HepG2 (cell line): Measurements from ENCODE around the gene TNK1. TPM values are rescaled to one million over a fixed set of nuclear protein-coding genes. Genes with fewer than 3 reads are reported as not detected.

Experiments used
- ATAC-seq: fragments of 200-7000 bp; cut with Tn5 transposase; 3 replicates; pipeline ENCODE4 v1.9.1; 2020; ENCODE audit warnings: mild to moderate bottlenecking, moderate library complexity
- BruUV-seq: library from RNA; stranded (reverse); fragments of 400-500 nt; replicated peaks from 2 replicates; lab custom pipeline; 2021; lab: Mats Ljungman, UMichigan
- CTCF ChIA-PET: fragments of 300-600 bp; formaldehyde crosslinking; extraction: SDS; loops from one replicate; lab custom pipeline; 2021; ENCODE audit warnings: low total read pairs, inconsistent platforms, low intra/inter-chr PET ratio; lab: Yijun Ruan, JAX
- POLR2A ChIA-PET: fragments of 350-600 bp; sonication (Branson Sonifier 250); formaldehyde crosslinking; loops from one replicate; lab custom pipeline; 2020; ENCODE audit warnings: antibody characterized with exemption, inconsistent platforms; lab: Yijun Ruan, JAX
- DNase-seq: peaks from one replicate; pipeline ENCODE4 v3.0.0-alpha.2; 2015; ENCODE audit warnings: low spot score
- FAIRE-seq: peaks from 3 replicates; lab custom pipeline; 2011; peaks lifted over from hg19 to GRCh38; lab: Jason Lieb, UNC
- H2AFZ ChIP-seq: one replicate; pipeline ENCODE4 v1.6.1; 2011; ENCODE audit warnings: low read length, inconsistent platforms
- H3K27ac ChIP-seq: fragments of 300-600 bp; 3 replicates; pipeline ENCODE4 v1.8.0; 2011; ENCODE audit warnings: mixed run types, mild to moderate bottlenecking, mixed read lengths, low read length, inconsistent platforms; ENCODE audit not compliant: insufficient read depth; ENCODE audit errors: extremely low read length
- H3K27me3 ChIP-seq, 2 experiments: fragments of 200-600 bp in 1 of 2; 2 replicates in 1 of 2; 3 replicates in 1 of 2; pipeline versions ENCODE4 v1.6.0 to v1.8.0; 2011; ENCODE audit warnings: low read length in 2 of 2, mild to moderate bottlenecking in 2 of 2, moderate library complexity in 2 of 2, inconsistent platforms in 1 of 2; ENCODE audit not compliant: insufficient read depth in 2 of 2, control insufficient read depth in 1 of 2
- H3K36me3 ChIP-seq, 2 experiments: fragments of 200-600 bp in 1 of 2; replicated peaks in 1 of 2; 2 replicates in 1 of 2; 3 replicates in 1 of 2; pipeline versions ENCODE4 v1.5.1 to v1.8.0; 2011; ENCODE audit warnings: low read length in 2 of 2, inconsistent platforms in 1 of 2; ENCODE audit not compliant: insufficient read depth in 2 of 2, control insufficient read depth in 1 of 2
- H3K4me1 ChIP-seq: 2 replicates; pipeline ENCODE4 v1.5.1; 2012; ENCODE audit warnings: low read length, inconsistent platforms; ENCODE audit not compliant: insufficient read depth
- H3K4me2 ChIP-seq: 2 replicates; pipeline ENCODE4 v1.6.0; 2011; ENCODE audit warnings: low read depth, low read length, inconsistent platforms
- H3K4me3 ChIP-seq, 3 experiments: fragments of 200-600 bp in 1 of 3; sonication (generic), shearing (Covaris generic) in 1 of 3; replicated peaks in 1 of 3; 2 replicates each; pipeline ENCODE4 v1.5.1; 2011 to 2016; ENCODE audit warnings: low read length in 3 of 3, inconsistent platforms in 2 of 3, low read depth in 2 of 3, mild to moderate bottlenecking in 2 of 3, control low read depth in 1 of 3, mixed read lengths in 1 of 3; ENCODE audit not compliant: insufficient read depth in 1 of 3
- H3K79me2 ChIP-seq: one replicate; pipeline ENCODE4 v1.6.1; 2011; ENCODE audit warnings: low read length, inconsistent platforms; ENCODE audit not compliant: insufficient read depth
- H3K9ac ChIP-seq: 2 replicates; pipeline ENCODE4 v1.6.0; 2011; ENCODE audit warnings: mild to moderate bottlenecking, low read depth, low read length, inconsistent platforms; ENCODE audit not compliant: insufficient read depth
- H3K9me3 ChIP-seq: 2 replicates; pipeline ENCODE4 v1.5.1; 2012; ENCODE audit warnings: mild to moderate bottlenecking, low read length
- H4K20me1 ChIP-seq: 2 replicates; pipeline ENCODE4 v1.6.0; 2011; ENCODE audit warnings: inconsistent platforms, mild to moderate bottlenecking, low read length, moderate library complexity; ENCODE audit not compliant: insufficient read depth
- CAMTA2 ChIP-seq: sonication (generic); formaldehyde crosslinking; IDR thresholded peaks from 2 replicates; pipeline ENCODE4 v1.4.0; 2020; ENCODE audit warnings: mild to moderate bottlenecking, missing genetic modification reagents, borderline replicate concordance
- DPF2 ChIP-seq: sonication (generic); formaldehyde crosslinking; IDR thresholded peaks from 2 replicates; pipeline ENCODE4 v1.4.0; 2020; ENCODE audit warnings: mild to moderate bottlenecking, low read depth, missing genetic modification reagents, borderline replicate concordance
- GFI1 ChIP-seq: sonication (generic); formaldehyde crosslinking; IDR thresholded peaks from 2 replicates; pipeline ENCODE4 v1.5.0; 2020; ENCODE audit warnings: missing genetic modification reagents, mild to moderate bottlenecking, borderline replicate concordance
- HNF4A ChIP-seq: sonication (generic); formaldehyde crosslinking; IDR thresholded peaks from 2 replicates; pipeline ENCODE4 v1.4.0; 2020; ENCODE audit warnings: missing genetic modification reagents
- JDP2 ChIP-seq: sonication (generic); formaldehyde crosslinking; IDR thresholded peaks from 2 replicates; pipeline ENCODE4 v1.8.1; 2022; ENCODE audit warnings: missing genetic modification reagents, borderline replicate concordance
- MYNN ChIP-seq: sonication (generic); formaldehyde crosslinking; IDR thresholded peaks from 2 replicates; pipeline ENCODE4 v1.4.0; 2020; ENCODE audit warnings: mild to moderate bottlenecking, low read depth, missing genetic modification reagents
- NCOA1 ChIP-seq: sonication (generic); formaldehyde crosslinking; IDR thresholded peaks from 2 replicates; pipeline ENCODE4 v1.9.0; 2021; ENCODE audit warnings: missing genetic modification reagents
- ZBTB4 ChIP-seq: sonication (generic); formaldehyde crosslinking; IDR thresholded peaks from 2 replicates; pipeline ENCODE4 v1.4.0; 2020; ENCODE audit warnings: missing genetic modification reagents, mild to moderate bottlenecking, borderline replicate concordance
- ZC3H13 ChIP-seq: sonication (generic); formaldehyde crosslinking; IDR thresholded peaks from 2 replicates; pipeline ENCODE4 v1.8.1; 2023; ENCODE audit warnings: mild to moderate bottlenecking, missing genetic modification reagents, moderate library complexity
- ZNF326 ChIP-seq: sonication (generic); formaldehyde crosslinking; IDR thresholded peaks from 2 replicates; pipeline ENCODE4 v1.4.0; 2020; ENCODE audit warnings: missing genetic modification reagents, borderline replicate concordance
- ZNF432 ChIP-seq: sonication (generic); formaldehyde crosslinking; IDR thresholded peaks from 2 replicates; pipeline ENCODE4 v1.5.0; 2020; ENCODE audit warnings: missing genetic modification reagents, mild to moderate bottlenecking, borderline replicate concordance
- WGBS: methylation state at CpG from one replicate; pipeline ENCODE4 v1.1.6; 2017; ENCODE audit warnings: low lambda C conversion rate; 5-methylcytosine and 5-hydroxymethylcytosine counted together
- in situ Hi-C: cut with HindIII; loops from 2 replicates; pipeline ENCODE4 v1.10.0; 2017; ENCODE audit warnings: low pct_unique_long_range_greater_than_20kb; ENCODE audit not compliant: extremely low pct_ligation_motif_present
- intact Hi-C: fragments of 100-400 bp; cut with micrococcal nuclease; formaldehyde crosslinking; loops from one replicate; pipeline ENCODE4 v1.10.0; 2022; ENCODE audit not compliant: unreplicated experiment
- polyA plus RNA-seq, 8 experiments: library from polyadenylated mRNA; depleted of rRNA in 3 of 8; stranded (reverse) in 7 of 8; unstranded in 1 of 8; fragments of >200 nt; fragmentation: Illumina TruSeq in 4 of 8; extraction: Trizol in 4 of 8; gene quantifications; 2 replicates each; pipeline versions ENCODE4 v1.2.1 to v1.2.3, GENCODE V29; 2011 to 2016; ENCODE audit warnings: low read depth in 4 of 8, missing spikeins in 1 of 8, mixed read lengths in 1 of 8; ENCODE audit not compliant: insufficient read depth in 1 of 8
- total RNA-seq, 5 experiments: library from RNA; depleted of rRNA; stranded (reverse); fragments of >200 nt; fragmentation: Illumina TruSeq; extraction: Trizol; gene quantifications; 2 replicates each; pipeline ENCODE4 v1.2.3, GENCODE V29; 2016; ENCODE audit warnings: low read depth in 1 of 5
- TF ChIP-seq, protein P1 (sequence below), 2 experiments: sonication (generic) in 1 of 2; formaldehyde crosslinking in 1 of 2; IDR thresholded peaks; 2 replicates each; pipeline versions ENCODE4 v1.4.0 to v1.6.1; 2016 to 2020; ENCODE audit warnings: borderline replicate concordance in 1 of 2, low read depth in 1 of 2, mild to moderate bottlenecking in 1 of 2, missing genetic modification reagents in 1 of 2

TNK1 gene
- total and polyA plus RNA-seq, 2 of the 13 experiments (the other 11 are each of a cell fraction or from before 2014, with no cell fraction given) = 2.0 to 3.5 TPM

- TF ChIP-seq GFI1 (CRISPR knock-in tag) (no peak), ZNF432 (CRISPR knock-in tag) (no peak)
Observed at GRCh38 chr17:7343250-7343649, 37.6 kb upstream of the TNK1 start (continued).

DNA sequence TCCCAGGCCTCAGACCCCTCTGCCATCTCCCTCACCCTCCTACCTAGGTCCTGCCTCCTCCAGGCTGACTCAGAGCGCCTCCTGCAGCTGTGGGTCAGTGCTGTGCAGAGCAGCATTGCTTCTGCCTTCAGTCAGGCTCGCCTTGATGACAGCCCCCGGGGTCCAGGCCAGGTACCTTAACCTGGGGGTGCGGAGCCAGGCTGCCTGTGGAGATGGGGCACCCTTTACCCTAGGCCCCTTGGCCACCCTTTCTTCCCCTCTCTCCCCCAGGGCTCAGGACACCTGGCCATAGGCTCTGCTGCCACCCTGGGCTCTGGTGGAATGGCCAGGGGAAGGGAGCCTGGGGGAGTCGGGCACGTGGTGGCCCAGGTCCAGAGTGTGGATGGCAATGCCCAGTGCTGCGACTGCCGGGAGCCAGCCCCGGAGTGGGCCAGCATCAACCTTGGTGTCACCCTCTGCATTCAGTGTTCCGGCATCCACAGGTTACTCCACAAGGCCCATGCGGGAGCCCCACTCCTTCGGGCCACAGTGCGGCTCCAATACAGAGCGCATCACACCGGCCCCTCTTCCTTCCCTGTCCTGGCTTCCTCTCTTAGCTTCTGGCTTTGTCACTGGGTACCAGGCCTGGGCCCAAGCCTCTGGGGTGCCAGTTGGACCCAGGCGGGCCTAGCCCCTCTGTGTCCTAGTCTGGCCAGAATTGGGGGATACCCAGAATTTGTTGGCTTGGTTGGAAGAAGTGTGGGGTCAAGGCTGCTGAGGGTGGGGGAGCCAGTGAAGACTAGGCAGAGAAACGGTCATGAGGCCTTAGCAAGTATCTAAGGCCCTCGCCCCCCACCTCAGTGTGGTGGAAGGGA is 33.9 kb upstream of the TNK1 start:
- POLR2A ChIA-PET = interaction anchor here (1.9 to 2.3 kb wide), 2 partner anchors 12 to 56 kb away, joined by 5 to 7 read pairs; partner anchors contain the start of gene TMEM256
- in situ Hi-C loops = no loop called here
- no peak overlapping the region for H3K9ac ChIP-seq
- no peak for TF ChIP-seq MYNN (CRISPR knock-in tag)
- TF ChIP-seq CAMTA2 (CRISPR knock-in tag) = no peak
- TF ChIP-seq ZC3H13 (CRISPR knock-in tag) = peak; percentile 50; the same call in 1 of the 2 replicates
- TF ChIP-seq JDP2 = no peak
- peak; percentile 60; the same call in 1 of the 2 replicates for TF ChIP-seq ZNF326
- TF ChIP-seq ZBTB4 (CRISPR knock-in tag) = no peak
- TF ChIP-seq, protein P1, sequence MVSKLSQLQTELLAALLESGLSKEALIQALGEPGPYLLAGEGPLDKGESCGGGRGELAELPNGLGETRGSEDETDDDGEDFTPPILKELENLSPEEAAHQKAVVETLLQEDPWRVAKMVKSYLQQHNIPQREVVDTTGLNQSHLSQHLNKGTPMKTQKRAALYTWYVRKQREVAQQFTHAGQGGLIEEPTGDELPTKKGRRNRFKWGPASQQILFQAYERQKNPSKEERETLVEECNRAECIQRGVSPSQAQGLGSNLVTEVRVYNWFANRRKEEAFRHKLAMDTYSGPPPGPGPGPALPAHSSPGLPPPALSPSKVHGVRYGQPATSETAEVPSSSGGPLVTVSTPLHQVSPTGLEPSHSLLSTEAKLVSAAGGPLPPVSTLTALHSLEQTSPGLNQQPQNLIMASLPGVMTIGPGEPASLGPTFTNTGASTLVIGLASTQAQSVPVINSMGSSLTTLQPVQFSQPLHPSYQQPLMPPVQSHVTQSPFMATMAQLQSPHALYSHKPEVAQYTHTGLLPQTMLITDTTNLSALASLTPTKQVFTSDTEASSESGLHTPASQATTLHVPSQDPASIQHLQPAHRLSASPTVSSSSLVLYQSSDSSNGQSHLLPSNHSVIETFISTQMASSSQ (IDR thresholded peaks at IDR 0.05; ENCODE audit: low read depth) = no peak
- TF ChIP-seq, protein P1 (CRISPR knock-in tag; IDR thresholded peaks at IDR 0.05; ENCODE audit: borderline replicate concordance) = 0 out of 2 replicates have a peak, but pooled peaks have one; percentile 6
- TF ChIP-seq NCOA1 (CRISPR knock-in tag) = 0 out of 2 replicates have a peak, but pooled peaks have one; percentile 28
- TF ChIP-seq HNF4A (CRISPR knock-in tag) = no peak
- 0 out of 2 replicates have a peak, but pooled peaks have one; percentile 19 for TF ChIP-seq DPF2 (CRISPR knock-in tag)

More for the DNA sequence above, 33.9 kb upstream of the TNK1 start:
- Histone ChIP-seq H3K36me3 (no peaks in the 10 kb centered on the region), H3K4me2 (no peak overlapping the region), H3K27me3 (peaks cover 2 to 20% of the 10 kb centered on the region in 2 experiments; a peak in 3 of 5 replicates), H3K79me2 (no peaks in the 10 kb centered on the region), H3K4me1 (peaks cover 54% of the 10 kb centered on the region), H2AFZ (no peak overlapping the region), H3K4me3 (no peak overlapping the region), H3K9me3 (no peaks in the 10 kb centered on the region), H4K20me1 (peaks cover 13% of the 10 kb centered on the region; the same call in 1 of the 2 replicates), H3K27ac (no peak overlapping the region)
- CTCF ChIA-PET = interaction anchor here (1.0 to 5.9 kb wide), 3 partner anchors 23 to 66 kb away, joined by 3 to 41 read pairs (median 15); partner anchors contain the start of gene SLC2A4
- 53% methylated on average over 11 of the region's 18 CpGs for WGBS
- DNase-seq (no peak), ATAC-seq (no peak), FAIRE-seq (no peak)
- intact Hi-C loops = loop anchor here (2.0 kb wide), 1 partner anchor 66 kb away; the partner anchor contains the start of gene SLC2A4
- no TSS peak for BruUV-seq
